Activated T-cell treated with anti-CD3 and anti-CD28 coated beads, Interleukin-2, amount 50 U/mL, for 1 hour (primary cell): Measurements from ENCODE around the gene PRIMA1.

Source experiments
- DNase-seq: peaks from one replicate; pipeline ENCODE4 v3.0.0-alpha.2; 2020

The PRIMA1 gene

DNA sequence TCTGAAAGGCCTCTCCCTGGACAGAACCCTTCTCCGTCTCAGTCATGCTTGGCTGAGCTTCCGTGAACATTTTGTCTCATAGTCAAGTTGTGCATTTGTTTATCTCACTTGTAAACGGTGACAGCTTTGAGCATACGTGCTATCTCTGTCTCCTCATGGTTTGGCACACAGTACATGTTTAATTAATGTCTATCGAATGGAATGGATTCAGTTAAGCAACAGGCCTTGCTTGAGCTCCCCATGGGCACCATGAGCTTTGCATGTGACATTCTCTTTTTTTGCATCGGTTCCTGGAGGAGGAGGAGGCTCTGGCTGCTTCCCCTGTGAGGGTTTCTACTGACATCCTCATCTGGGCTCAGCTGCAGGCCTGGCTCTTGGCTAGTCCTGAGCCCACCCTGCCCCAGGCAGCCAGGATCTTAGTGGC, 80.0 kb downstream of the PRIMA1 start:
- no peak for DNase-seq

- no peak for DNase-seq
Measured at GRCh38 chr14:93707475-93707874, 80.8 kb downstream of the PRIMA1 start.

- DNase-seq, result no peak
Measured at GRCh38 chr14:93706360-93706955, 81.8 kb downstream of the PRIMA1 start.

DNA sequence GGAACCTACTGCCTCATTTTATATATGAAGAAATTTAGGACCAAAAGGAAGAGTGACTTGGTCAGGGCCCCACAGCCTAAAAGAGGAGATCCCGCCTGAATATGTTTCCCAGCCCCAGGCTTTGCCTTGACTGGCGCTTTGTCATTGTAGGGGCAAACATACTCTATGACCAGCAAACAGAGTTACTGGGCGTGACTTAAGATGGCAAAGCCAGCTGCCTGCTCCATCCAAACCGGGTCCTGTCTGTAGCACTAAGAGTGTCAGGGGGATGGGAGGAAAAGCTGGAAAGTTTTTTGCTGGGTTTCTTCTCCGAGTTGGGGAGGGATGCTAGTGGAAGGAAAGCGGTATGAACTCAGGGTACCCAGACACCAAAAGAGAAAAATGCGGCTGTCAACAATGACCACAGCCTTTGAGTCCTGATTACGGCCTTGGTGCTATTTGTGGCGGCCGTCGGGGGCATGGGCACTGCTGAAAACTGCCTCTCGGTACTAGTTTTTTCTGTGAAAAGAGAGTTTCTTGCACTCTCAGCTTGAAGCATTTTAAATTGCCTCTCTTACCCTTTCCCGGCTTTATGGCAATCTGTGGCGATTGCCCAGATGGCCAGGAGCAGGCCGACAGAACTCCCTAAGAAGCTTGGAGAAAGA, 82.7 kb downstream of the PRIMA1 start:
- no peak for DNase-seq

- no peak for DNase-seq
Measured at GRCh38 chr14:93703941-93704340, 84.3 kb downstream of the PRIMA1 start.

DNA sequence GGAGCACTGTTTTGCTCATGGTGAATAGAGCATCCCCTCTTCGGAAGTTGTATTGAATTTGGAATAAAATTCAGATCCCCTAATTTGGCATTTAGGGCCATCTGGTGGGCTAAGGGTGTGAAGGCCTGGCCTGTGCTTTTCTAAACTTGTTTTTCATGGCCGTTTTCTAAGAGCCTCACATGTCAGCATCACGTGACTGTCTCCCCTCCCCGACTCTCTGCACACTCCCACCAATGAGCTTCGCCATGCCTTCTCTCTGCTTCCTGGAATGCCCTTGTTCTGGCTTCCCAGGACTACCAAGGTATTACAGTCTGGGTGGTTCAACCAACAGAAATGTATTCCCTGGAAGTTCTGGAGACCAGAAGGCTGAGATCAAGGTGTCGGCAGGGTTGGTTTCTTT, 85.3 kb downstream of the PRIMA1 start:
- DNase-seq, result no peak

GRCh38 chr14:93701562-93701961, 86.7 kb downstream of the PRIMA1 start:
- DNase-seq, result no peak

- DNase-seq, result no peak
Measured at GRCh38 chr14:93700928-93701327, 87.4 kb downstream of the PRIMA1 start.

DNA sequence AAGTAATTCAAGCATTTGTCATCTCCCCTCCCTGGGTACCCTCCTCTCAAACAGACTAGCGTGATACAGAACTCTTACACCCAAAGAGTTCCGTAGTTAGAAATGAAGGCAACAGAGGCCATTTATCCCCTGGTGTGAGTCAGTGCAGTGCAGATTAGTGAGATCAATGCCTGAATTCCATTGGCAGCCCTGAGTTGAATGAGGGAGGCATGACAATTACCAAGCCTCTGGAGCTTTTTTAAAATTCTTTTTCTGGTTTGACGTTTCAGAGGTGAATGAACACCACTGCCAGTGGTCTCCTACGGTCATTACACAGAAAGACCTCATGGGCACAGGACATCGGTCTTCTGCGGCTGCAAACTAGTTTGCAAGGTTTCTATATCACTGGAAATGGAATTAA, 94.4 kb downstream of the PRIMA1 start:
- DNase-seq, result no peak

DNA sequence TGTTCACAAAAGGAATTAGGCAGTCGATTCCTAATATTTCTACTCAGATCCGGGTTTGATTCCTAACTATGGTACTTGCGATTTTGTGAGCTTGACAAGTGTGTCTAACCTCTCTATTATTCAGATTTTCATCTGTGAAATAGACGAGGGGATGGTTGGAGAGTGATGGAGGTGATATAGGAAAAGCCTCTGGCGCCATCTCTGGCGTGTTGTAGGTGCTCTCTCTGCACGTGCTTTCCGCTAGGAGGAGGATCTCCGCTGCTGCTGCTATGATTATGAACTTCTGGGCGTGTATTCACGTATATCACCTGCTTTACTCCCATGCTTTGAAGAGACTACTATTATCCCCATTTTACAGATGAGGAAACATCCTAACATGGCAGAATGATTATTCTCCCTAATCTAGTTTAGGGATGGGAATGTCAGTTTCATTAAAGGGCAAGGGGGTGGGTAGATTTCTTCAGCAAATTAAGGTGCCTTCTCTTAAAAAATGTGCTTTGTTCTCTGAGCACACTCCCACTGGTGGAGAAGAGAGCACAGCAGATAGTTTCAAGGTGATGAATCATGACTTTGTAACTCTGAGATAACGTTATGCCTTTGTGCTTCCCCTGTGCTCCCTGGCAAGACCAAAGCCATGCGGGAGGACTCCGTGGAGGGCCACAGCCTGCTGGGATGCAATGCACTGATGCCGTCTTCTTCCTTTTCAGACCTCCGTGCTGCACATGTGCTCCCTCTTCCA, 97.1 kb downstream of the PRIMA1 start:
- DNase-seq, result no peak

DNA sequence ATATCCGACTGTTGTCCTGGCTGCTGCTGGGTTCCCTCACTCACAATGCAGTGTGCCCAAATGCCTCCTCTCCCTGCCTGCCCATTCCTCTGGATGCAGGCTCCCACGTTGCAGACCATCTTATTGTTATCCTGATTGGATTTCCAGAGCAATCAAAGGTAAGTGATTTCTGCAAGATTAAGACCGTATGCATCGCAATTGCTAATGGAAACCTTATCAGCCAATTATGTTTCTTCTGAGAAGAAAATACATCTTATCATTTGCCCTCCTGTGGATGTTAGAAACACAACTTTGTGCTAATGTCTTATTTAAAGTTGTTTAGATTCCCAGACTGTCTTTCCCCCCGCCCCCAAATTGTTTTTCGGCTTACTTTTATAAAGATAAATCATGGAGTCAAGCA, 98.1 kb downstream of the PRIMA1 start:
- DNase-seq, result no peak

DNA sequence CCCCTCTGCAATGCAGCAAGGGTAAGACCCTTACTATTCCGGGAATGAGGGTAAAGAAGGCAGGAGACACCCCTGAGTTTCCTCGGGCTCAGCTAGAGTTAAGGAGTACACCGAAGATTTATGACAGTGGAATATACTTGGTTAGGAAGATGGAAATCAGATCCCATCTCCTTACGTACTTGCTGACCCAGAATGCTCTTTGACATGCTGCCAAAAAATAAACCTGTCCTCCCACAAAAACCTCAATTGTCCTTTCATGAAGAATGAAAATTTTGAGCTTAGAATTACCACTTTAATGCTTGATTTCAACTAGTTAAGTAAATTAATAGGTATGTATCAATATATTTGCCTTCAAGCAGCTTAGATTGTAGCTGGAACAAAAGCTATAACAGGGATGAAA, 99.5 kb downstream of the PRIMA1 start:
- no peak for DNase-seq

GRCh38 chr14:93688239-93688666, 100.0 kb downstream of the PRIMA1 start:
- DNase-seq, result no peak

GRCh38 chr14:93686268-93686667, 102.0 kb downstream of the PRIMA1 start:
- DNase-seq, result no peak

- DNase-seq, result no peak
Measured at GRCh38 chr14:93685121-93685895, 103.0 kb downstream of the PRIMA1 start.

DNA sequence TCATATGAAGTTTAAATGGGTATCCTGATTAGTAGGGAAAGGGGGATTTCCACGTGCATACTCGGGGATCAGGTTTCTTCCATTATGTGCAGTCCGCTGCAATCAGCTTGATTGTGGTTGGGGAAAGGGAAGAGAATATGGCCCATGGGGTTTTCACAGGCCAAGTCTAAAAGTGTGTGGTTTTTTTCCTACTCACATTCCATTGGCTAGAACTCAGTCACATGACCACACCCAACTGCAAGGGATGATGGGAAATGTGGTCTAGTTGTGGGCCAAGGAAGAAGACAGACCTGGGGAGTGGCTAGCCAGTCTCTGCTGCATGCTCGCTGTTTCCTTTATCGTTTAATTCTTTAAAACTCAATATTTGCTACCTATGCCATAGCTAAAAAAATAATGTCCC, 105.1 kb downstream of the PRIMA1 start:
- no peak for DNase-seq

DNA sequence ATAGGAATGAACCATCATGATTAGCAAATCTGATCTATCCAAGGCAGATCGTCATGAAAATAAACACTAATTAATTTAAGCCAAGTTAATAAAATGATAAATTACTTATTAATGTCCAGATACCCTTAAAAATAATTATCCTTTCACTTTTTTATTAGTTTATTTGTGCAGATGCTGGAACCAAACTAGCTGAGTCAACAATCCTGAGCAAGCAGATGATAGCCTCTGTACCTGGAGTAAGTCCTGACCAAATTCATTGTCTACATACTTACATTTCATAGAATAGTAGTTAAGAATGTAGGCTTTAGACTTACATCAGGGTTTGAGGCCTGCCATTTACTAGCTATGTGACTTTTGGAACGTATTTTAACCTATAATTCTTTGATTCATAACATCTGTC, 105.8 kb downstream of the PRIMA1 start:
- no peak for DNase-seq

DNA sequence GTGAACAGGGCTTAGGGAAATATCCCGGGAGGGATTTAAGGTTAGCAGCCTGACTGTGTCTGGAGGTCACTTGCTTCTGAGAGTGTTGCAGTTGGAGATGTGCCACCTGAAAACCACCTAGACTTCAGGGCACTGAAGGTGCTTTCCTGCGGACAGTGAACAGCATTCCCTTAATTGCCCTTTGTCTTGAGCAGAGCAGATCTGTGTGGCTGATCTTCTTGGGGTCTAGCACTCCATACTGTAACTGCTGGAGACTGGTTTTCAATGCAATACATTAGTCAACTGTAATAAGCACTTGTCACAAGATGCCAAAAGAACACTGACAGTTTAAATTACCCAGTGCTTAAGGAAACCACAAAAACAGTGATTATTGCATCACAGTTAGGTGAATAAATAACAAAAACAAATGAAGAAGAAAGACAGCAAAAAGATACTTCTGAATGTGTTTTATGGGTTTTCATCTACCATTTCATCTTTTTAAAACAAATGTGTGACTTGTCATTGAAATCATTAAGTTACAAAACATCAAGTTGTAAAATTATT, 111.8 kb downstream of the PRIMA1 start:
- no peak for DNase-seq

DNA sequence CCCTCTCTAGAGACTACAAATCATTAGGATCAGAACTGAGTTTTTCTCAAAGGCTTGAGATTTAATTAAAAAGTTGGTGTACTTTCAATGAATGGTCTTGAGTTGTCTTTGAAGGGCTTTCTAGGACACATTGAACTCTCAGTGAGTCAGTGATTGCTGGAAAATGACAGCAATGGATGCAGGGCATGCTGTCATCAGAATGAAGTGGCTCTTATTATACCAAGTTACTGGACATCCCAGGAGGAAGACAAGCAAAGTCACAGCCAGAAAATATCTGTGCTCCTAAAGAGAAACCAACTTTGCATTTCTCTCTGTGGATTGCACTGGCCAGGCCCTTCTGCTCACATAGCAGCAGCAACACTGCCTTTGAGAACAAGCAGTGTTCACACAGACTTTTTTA, 112.6 kb downstream of the PRIMA1 start:
- DNase-seq, result no peak

DNA sequence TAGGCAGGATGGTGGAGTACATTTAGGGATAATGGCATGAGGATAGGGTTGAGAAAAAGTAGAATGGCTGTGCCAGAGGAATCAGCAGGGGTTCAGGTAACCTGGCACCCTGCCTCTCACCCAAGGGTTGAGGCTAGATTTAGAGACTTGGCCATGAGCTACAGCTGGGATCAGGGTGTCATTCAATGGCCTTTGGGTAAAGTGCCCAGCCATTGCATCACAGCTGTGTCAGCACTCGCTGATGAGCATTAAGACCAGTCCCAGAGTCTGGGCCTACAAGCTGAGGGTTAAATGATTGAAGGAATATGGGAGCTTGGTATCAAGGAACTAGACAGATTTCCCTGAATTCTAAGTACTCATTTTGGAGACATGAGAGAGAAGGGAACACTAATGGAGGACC, 113.9 kb downstream of the PRIMA1 start:
- DNase-seq, result no peak

DNA sequence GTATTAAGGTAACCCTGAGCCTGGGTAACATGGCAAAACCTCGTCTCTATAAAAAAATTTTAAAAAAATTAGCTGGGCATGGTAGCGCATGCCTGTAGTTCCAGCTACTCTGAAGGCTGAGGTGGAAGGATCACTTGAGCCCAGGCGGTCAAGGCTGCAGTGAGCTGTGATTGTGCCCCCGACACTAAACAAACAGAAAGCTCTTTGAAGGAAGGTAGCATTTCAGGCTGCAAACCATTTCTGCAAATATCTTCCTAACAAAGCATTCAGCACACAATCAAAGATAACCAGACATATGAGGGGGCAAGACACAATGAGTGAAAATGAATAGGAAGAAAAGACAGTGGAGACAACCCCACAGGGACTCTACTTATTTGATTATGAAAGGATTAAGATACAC, 118.7 kb downstream of the PRIMA1 start:
- DNase-seq, result no peak
